T-helper 1 cell treated with Interleukin-12 subunit alpha and Interleukin-12 subunit beta and Interleukin-4 antibody, amounts not matched to agents 30 ng/mL and 1 ng/mL, for 36 hours (primary cell): ENCODE results near the gene ZSWIM3. TPM values are rescaled to one million over a fixed set of nuclear protein-coding genes. Genes with fewer than 3 reads are reported as not detected.
"Not testable (repeated sequence)": the region's sequence is repeated elsewhere in the genome, so short reads cannot be mapped to it uniquely, and the experiment has no call there.

Experiments
- intact Hi-C: fragments of 100-400 bp; cut with micrococcal nuclease; formaldehyde crosslinking; loops from one replicate; pipeline ENCODE4 v1.15.1; 2024
- total RNA-seq: library from RNA; stranded (reverse); gene quantifications from 2 replicates; pipeline ENCODE4 v1.2.3, GENCODE V29; 2022

Gene ZSWIM3
- 6.4 and 7.4 TPM in 2 replicates for total RNA-seq

DNA sequence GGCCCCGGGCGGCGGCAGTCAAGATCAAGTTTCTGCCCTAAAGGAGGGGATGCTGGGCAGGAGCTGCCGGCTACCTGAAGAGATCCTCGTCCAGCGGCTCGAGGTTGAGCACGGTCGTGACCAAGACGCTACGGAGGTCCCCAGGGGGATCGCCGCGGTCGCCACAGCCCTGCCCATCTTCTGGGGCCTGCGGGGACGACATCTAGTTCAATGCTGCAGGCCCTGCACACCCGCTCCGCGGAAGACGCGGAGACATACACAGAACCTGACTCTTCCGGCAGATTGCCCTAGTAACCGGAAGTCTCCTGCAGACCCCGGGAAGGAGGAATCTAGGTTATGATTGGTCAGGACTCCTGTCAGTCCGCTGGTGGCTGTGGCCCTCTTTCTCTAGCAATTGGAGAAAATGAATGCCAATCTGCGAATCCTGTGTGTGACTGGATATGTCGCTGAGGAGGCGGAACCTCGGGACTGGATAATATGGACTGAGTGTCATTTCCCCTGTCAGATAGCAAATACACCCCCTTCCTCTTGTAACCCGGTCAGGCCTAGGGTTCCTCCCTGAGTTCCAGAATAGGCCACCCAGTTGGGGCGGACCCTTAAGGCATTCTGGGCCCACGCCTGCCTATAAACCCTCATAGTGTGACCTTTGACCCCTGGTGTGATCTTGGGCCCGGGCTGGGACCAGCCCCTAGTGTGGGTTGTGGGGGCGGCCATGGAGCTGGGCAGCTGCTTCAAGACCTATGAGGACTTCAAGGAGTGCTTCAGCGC, at the start of gene ZSWIM3, which contains the start of gene ACOT8:
TSS of gene ZSWIM3 (plus strand) at position 501 of the 768 bp plus-strand sequence. CDS start at position 713, 212 bp downstream.
TSS of gene ACOT8 (minus strand) at position 279 of the 768 bp plus-strand sequence. CDS start at position 202, 77 bp downstream.
- intact Hi-C loops: loop anchor here (1.0 to 5.0 kb wide), 11 partner anchors 24 to 440 kb away; partner anchors contain the start of genes CTSA, DNTTIP1, NEURL2 and PIGT

DNA sequence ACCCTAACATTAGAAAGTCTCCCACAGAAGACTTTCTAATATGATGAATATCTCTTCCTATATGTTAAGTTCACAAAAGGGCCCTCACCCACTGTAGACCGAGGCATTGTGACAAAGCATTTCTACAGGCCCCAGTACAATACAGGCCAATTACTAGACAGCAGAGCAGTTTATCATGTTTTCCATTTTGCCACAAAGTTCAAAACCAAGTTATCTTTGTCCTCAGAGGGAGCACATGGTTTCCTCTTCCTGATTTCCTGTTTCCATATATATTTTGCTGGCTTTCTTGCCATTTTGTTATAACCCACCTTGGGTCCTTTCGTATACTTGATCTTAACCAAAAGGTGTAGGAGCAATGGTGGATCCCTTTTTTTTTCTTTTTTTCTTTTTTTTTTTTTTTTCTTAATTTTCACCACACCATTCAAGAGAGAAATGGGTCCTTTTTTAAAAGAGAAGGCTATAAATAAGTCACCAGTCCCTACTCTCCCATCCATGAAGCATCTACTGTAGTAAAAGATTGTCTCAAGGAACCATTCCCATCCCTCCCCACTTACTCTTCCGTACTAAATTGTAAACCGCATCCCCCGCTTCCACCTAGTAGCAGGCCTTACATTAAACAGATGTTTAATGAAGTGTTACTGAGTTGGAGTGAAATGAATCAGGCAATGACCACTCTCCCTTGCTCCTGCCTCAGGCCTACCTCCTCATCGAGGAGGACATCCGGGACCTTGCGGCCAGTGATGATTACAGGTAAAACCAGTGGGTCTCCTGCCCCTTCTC, 47.0 kb upstream of the ZSWIM3 start:
- intact Hi-C loops: no loop called here

DNA sequence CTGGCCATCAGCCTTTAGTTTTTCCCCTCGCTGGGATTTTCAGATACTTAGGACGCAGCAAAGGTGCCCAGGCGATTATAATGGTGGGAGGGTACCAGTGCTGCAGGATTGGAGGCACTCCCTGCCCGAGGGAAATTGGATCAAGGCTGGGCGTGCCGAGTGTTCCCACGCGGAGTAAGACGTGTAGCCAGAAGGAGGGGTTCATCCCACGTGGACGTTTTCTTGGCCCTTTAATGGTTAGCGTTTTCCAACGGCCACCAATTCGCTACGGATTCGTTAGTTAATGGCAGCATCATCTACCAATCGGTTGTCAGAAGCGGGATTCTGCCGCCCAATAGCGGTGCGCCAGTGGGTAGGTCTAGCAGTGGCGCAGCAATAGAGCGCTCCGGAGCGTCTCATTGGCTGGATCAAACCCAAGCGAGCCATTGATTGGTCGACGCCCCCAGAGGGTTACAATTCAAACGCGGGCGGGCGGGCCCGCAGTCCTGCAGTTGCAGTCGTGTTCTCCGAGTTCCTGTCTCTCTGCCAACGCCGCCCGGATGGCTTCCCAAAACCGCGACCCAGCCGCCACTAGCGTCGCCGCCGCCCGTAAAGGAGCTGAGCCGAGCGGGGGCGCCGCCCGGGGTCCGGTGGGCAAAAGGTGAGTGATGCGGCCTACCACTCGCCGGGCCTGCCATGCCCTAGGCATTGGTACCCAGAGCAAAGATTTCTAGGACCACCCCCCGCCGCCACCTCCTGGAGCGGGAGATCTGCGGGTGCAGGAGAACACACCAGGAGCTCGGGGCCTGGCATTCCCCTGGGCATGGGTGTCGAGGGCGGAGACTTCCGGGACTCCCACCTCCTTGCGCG, 45.0 kb upstream of the ZSWIM3 start, which contains the start of gene UBE2C:
TSS of gene UBE2C (plus strand) at position 488 of the 849 bp plus-strand sequence. CDS start at position 540, 52 bp downstream.
- intact Hi-C loops: loop anchor here (1.0 to 2.0 kb wide), 10 partner anchors 13 to 927 kb away; partner anchors contain the start of genes ACOT8, CTSA, DNTTIP1 and ELMO2

DNA sequence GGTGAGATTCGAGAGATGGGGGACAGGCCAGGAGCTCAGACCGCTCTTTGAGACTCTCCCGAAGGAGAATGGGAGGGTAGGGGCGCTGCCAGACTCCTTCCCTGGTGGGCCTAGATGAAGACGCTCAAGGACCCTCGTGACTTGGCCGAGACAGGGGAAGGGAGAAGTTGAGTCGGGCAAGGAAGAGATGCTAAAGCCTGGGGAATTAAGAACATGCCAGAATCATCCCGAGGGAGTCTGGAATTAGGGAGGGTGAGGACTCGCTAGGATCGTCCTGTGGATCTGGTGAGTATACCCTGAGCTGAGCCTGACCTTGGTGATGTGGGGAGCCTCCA, 44.4 kb upstream of the ZSWIM3 start:
- intact Hi-C loops: loop anchor here (2.0 kb wide), 1 partner anchor 200 kb away; no protein-coding TSS in a partner anchor

DNA sequence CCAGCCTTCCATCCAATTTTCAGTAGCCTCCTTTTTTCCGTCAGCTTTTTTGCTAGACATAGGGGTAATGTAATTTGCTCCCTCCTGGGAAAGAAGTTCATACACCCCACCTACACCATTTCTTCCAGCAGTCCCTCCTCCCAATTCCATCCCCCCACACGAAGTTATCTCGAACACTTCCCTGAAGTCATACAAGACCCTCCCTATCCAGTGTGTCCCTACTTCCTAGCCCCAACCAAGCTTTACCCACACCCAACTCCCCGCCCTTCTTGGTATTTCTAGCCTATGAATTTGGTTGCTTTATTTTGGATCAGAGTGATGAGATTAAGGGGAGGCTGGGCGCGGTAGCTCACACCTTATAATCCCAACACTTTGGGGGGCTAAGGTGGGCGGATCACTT, 43.9 kb upstream of the ZSWIM3 start:
- intact Hi-C loops: loop anchor here (2.0 kb wide), 1 partner anchor 199 kb away; no protein-coding TSS in a partner anchor

DNA sequence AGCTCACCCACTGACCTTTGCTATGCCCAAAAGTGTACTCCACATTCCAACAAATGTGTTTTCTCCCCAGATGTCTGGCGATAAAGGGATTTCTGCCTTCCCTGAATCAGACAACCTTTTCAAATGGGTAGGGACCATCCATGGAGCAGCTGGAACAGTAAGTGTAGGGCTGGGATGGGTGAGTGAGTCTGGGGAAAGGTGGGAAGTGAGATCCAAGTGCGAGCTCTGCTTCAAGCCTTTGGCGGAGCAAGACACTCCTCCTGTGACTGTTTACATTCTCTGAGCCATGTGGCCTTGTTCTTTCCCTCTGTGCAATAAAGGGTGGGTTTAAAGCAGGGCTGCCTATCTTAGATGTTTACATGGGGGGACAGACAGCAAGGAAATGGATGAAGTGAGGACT, 43.1 kb upstream of the ZSWIM3 start:
- intact Hi-C loops: no loop called here

DNA sequence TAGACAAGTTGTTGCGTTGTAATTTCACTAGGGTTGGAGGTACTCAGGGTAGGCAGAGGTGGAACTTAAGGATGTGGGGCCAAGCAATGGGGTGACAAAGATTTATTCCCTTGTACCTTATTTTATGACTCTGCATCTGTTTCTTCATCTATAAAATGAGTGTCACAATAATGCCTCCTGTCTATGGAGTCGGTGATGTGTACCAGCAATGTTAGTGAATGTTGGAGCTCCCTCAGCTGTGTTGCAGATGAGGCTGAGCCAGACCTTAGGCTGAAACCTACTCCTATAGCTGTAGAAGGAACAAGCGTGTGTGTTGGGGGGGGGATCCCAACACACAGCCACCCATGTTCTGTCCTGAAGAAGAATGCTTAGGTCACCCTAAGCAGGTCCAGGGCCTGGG, 40.5 kb upstream of the ZSWIM3 start:
- intact Hi-C loops: no loop called here

DNA sequence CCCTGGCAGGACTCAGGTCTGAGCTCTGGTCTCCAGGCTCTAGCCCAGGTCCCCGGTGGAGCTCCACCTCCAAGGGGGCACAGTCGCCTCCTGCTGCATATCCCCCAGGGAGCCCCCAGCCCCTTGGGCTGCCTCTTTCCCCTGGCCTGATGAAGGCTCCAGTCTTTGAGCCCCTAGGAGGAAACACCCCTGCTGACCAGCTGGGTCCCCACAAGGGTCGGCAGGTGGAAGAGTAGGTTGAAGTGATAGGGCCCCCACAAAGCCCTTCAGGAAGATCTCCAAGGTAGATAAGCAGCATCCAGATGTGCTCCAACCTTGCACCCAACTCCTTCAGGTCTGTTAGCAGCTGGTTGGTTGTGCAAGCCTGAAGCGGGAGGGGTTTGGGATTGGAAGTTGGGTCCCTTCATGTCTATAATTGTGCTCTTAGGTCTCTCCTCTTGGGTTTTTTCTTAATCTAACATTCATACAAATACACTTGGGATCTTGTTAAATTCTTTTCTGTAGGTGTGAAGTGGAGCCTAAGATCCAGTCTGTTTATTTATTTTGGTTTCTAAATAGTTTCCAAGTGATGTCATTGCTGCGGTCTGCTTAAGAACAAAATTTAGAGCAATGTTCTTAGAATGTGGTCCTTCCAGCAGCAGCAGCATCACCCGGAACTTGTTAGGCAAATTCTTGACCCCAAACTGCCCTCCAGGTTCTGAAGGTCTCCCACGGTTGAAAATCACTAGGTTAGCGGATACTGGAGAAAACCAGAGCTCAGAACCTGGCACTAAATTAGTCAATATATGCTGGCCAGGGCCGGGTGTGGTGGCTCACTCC, 39.8 kb upstream of the ZSWIM3 start:
- intact Hi-C loops: no loop called here

DNA sequence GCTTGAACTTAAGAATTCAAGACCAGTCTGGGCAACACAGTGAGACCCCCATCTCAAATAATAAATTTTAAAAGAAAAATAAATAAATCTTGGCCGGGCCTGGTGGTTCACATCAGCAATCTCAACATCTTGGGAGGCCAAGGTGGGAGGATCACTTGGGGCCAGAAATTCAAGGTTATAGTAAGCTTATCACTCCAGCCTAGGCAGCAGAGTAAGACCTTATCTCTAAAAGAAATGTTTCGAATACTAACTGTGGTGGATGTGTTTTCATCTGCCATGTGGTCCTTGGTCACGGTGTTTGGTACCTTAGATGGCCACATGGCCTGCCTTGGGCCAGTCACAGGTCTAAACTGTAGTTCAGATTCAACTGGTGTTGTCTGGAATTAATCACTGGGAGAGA, 39.2 kb upstream of the ZSWIM3 start:
- intact Hi-C loops: no loop called here

DNA sequence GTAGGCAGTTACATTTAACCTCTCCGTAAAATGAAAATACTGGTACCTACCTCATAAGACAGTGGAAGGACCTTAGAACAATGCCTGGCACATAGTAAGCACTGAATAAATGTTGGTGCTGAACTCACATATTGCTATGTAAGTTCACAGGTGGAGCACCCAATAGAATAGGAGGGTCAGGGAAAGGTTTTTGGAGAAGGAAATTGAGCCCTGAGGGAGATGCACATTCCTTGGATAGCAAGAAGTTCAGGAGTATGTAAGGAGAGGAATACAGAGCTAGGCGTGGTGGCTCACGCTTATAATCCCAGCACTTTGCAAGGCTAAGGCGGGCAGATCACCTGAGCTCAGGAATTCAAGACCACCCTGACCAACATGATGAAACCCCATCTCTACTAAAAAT, 37.9 kb upstream of the ZSWIM3 start:
- intact Hi-C loops: no loop called here

DNA sequence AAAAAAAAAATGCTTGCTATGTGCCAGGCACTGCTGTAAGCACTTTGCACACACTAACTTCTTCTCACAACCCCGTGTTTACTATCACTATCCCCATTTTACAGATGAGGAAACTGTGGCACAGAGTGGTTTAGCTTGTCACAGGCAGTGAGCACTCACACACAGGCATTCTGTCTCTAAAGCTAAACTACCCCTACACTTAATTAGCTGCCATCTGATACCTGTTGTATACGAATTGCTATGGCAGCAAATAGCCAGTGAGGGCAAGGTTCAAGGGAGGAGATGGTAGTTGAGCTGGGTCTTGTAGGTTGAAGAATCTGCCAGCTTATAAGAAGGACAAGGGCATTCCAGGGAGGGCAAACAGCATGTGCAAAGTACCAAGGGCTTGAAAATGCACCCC, 35.5 kb upstream of the ZSWIM3 start:
- intact Hi-C loops: no loop called here

DNA sequence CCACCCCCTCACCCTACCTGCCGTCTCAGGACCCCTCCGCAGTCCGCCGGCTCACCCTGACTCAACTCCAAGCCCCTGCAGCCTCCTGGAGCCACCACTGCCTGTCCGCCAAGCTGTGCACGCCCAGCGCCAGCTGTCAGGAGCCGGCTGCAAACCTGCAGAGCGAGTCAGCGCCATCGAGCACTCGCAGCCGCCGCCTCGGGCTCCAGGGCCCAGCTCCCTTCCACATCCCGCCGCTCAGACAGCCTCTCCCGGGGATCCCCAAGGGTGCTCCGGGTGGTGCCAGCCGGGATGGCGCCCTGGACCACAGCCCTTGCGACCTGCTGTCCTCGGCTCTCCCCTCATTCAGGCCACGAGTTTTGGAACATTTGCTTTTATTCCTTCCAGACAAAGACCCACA, 34.6 kb upstream of the ZSWIM3 start:
- intact Hi-C loops: no loop called here

DNA sequence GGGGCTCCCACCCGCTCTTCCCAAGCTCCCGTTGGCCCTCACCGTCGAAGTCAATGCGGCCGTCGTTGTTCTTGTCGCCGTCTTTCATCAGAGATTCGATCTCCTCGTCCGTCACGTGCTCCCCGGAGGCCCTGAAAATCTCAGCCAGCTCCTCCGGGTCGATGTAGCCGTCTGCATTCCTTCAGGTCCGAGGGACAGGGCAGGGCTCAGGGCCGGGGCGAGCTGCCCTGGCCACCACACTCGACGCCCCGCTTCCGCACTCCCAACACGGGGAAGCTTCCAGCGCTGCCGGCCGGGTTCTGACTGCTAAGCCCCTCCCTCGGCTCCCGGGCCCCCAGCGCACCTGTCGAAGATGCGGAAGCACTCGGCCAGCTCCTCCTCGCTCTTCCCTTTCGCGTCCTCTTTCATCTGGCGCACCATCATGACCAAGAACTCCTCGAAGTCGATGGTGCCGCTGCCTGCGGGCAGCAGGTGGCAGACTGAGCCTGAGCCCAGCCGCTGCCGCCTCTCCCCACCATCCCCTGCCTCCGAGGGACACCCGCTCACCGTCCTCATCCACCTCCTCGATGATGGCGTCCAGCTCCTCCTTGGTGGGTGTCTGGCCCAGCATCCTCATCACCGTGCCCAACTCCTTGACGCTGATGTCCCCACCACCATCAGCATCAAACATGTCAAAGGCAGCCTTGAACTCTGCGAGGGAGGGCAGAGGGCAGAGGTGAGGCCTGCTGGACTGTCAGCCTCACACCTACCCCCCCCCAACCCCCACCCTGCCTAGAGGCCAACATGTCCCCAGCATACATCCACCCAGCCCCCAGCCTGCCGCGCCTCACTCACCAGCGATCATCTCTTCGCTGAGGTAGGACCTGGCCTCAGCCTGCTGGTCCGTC, 33.2 kb upstream of the ZSWIM3 start:
- intact Hi-C loops: loop anchor here (1.0 to 2.0 kb wide), 2 partner anchors 67 to 139 kb away; partner anchors contain the start of genes CTSA and NEURL2

DNA sequence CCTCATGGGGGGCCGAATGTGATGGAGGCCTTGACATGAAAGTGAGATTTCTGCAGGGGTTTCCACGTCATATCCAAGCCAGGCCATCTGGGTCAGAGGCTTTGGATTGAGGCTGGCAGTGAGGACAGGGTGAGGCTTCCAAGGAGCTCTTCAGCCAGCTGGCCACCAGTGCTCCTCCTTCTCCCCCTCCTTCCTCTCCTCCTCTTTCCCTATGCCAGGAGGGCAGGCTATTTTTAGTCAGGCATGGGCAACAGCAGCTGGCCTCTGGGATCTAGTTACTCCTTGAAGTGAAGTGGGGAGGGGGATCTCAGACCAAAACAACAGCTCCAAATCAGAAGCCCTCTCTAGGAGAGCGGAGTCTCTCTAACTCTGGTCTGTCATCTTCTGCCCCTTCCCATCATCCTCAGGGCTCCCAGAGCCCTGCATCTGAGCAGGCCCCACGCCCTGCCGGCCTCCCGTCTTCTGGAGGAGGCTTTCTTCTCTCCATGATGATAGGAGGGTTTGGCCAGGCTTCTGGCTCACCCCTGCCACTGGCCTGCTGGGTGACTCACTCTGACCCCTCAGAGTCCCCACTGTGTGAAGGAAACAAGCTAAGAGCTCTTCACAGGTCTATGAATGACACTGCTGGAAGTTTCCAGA, 30.9 kb upstream of the ZSWIM3 start:
- intact Hi-C loops: no loop called here

DNA sequence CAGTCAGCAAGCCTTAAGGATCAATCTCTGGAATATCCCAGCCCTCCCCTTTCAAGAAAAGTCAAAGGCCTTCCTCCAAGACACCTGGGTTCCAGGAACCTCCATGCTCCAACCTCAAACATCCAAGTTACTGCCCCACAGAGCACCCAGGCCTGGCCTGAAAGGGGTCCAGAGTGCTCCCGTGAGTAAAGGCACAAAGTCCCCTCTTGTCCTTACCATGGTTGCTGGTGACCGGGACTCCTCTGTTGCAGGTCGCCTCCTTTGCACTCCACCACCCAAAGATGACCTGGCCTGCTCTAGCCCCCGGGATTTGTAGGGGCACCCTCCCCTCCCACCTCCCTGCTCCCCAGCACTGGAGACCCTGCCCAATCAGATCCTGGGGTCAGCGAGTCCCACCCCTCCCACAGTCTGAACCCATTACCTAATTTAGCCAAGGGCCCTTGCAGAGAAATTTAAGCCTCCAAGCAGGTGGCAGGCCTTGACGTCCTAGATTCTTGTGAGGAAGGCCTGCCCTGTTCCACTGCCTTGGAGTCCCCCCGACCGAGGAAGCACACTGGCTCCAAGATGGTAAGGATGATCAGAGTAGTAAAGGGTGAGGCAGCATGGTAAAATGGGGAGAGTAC, 30.3 kb upstream of the ZSWIM3 start, which contains the start of gene TNNC2:
TSS of gene TNNC2 (minus strand) at position 283 of the 623 bp plus-strand sequence. CDS start at position 219, 64 bp downstream.
- intact Hi-C loops: no loop called here

DNA sequence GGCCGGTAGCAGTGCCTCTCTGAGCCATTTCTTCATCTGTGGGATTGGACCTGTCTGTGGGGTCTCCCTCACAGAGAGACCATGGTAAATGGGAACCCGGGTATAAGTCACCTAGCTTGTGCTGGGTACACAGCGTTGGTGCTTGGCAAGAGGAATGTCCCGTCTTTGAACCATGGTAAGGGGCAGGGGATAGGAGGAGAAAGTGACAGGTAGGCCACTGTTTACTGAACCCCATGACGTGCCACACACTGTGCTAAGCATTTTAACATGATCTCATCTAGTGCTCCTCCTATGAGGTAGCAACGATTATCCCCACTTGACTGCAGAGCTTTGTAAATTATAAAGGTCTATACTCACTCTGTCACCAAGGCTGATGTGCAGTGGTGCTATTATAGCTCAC, 29.7 kb upstream of the ZSWIM3 start:
- intact Hi-C loops: no loop called here

DNA sequence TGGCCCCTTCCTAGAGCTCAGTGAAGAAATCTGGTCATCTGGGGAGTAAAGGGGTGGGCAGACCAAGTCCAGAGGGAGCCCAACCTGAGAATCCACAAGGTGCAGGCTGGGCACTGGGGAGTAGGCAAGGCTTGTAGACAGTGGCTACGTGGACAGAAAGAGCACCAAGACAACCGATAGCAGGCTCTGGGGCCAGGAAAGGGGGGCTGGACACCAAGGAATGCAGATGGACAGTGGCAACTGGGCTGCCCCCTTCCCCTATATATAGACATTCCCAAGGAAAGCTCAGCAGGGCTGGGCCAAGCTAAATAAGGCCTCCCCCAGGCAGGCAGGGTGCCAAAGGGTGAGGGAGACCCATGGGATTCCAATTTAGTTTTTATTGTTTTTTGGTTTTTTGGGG, 28.8 kb upstream of the ZSWIM3 start:
- intact Hi-C loops: no loop called here

DNA sequence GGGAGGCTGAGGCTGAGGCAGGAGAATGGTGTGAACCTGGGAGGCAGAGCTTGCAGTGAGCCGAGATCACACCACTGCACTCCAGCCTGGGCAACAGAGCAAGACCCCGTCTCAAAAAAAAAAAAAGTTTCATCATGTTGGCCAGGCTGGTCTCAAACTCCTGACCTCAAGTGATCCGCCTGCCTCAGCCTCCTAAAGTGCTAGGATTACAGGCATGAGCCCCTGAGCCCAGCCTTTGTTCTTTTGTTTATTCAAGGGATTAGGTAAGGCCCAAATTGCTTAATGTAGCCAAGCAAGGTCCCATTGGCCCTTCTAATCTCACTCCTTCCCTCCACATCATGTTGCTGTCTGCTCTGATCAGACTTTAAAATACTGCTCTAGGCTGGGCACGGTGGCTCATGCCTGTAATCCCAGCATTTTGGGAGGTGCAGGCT, 27.7 kb upstream of the ZSWIM3 start:
- intact Hi-C loops: not testable (repeated sequence)
